Right forelimb (tissue), 1 donor: ENCODE results near the gene ASAP2.
A peak's percentile ranks its signal among the peaks of the same experiment; 100 is the strongest.

Source experiments
- DNase-seq: peaks from one replicate; pipeline ENCODE4 v3.0.0-alpha.2; 2018

The ASAP2 gene

DNA sequence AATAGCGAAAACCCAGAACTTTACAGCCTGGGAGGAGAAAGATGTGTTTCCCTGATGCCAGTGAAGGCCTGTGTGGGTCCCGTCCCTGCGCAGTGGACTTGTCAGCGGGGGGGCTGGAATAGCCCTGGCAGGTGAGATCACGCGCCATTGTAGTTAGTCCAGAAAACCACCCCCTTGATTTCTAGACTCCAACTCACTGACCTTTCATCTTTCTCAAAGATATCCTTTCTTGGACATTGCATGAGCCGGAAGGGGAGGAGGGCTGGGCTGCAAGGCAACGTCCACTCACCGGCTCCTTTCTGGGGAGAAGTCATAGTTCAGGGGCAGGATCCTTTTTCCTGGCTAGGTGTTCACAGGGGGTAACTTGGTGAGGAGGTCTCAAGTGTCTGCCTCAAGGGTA lies 22.3 kb upstream of the ASAP2 start:
- DNase-seq, result no peak

DNA sequence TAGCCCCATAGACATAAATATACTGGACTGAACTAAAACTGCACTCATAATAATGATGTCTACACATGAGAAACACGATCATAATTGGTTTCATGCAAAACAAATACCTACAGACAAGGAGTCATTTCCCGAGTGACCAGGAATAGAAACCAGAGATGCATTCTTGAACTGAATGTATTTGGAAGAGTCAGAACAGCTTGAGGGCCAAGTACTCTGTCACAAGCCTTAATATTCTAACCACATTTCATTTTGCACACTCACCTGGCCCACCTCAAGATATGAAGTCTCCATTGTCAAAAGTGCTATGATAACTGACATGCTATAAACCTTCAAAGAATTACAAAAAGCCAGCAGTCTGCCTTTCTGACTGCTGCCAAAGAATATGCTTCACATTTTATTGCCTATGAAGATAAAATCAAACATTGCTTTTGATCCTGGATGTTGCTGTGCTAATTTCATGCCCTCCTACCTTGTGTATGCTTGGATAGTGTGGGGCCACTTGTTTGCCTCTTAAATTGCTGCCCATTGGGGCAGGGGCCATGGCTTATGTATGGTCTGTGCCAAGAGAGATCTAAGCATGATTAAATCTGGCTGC lies 18.9 kb upstream of the ASAP2 start:
- DNase-seq, result no peak

DNA sequence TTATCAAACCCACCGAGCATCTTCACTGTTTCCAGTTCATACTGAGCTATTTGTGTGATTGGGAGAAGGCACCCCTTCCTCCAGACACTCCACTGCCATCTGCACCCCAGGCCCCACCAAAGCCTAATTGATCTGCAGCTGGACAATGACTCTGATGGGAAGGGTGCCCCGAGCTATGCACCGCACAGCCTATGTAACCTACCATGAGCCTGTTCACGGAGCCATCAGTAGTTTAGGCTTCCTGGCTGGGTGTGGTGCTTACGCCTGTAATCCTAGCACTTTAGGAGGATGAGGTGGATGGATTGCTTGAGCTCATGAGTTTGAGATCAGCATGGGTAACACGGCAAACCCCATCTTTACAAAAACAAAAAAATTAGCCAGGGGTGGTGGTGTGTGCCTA lies 17.8 kb upstream of the ASAP2 start:
- DNase-seq, result no peak

DNA sequence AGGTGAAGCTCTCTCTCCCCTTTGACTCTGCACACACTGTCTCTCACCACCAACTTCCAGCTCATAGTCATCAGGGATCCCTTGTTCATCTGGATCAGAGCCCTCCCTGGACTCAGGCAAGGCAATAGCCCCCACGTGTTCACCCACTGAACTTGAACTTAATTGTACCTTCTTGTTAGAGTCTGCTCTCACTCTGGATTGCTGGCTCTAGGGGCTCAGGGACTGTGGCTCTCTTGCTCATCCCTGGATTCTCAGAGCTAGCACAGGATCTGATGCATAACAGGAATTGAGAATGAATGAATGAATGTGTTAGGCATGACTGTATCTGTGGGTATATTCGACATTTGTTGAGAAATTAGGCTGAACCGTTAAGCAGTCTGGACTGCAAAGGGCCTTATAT lies 16.7 kb upstream of the ASAP2 start:
- no peak for DNase-seq

DNA sequence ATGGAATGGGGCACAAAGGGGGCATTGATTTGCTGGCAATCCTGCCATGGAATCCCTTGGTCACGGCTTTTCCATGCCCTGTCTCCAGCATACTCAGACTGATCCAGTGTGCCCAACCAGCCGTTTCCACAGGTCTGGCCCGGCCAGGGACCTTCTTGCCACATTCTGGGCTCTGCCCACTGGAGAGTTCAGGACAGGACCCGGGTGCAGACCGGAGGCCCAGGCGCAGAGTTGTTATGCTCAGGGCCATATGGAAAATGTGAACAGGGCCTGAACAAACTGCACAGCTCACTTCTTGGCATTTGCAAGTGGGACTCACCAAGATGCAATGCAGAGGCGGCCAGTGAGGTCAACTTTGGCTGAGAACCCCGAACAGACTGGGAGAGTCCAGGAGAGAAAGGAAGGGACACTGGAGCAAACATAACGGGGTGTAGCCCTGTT lies 15.6 kb upstream of the ASAP2 start:
- peak; percentile 93 for DNase-seq

DNA sequence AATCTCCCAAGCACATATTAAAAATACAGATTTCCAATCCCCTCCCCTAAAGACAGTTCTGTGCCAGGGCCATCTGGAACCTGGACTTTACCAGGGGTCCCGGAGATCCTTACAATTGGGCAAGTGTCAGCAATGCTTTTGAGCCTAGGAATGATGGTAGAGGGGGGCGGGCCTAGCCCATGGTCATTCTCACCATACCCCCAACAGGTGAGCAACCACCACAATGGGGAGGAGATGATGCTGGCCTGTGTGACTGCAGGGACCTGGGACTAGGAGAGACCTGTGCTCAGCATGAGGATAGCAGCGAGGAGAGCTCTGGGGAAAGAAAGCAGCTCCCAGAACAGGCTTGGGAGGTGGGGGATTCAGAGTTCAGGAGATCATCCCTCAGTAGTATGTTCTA lies 13.9 kb upstream of the ASAP2 start:
- no peak for DNase-seq

DNA sequence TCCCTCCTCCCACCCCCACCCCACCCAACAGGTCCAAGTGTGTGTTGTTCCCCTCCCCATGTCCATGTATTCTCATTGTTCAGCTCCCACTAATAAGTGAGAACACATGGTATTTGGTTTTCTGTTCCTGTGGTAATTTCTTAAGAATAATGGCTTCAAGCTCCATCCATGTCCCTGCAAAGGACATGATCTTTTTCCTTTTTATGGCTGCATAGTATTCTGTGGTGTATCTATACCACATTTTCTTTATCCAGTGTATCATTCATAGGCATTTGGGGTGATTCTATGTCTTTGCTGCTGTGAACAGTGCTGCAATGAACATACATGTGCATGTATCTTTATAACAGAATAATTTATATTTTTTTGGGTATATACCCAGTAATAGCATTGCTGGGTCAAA lies 12.3 kb upstream of the ASAP2 start:
- no peak for DNase-seq

DNA sequence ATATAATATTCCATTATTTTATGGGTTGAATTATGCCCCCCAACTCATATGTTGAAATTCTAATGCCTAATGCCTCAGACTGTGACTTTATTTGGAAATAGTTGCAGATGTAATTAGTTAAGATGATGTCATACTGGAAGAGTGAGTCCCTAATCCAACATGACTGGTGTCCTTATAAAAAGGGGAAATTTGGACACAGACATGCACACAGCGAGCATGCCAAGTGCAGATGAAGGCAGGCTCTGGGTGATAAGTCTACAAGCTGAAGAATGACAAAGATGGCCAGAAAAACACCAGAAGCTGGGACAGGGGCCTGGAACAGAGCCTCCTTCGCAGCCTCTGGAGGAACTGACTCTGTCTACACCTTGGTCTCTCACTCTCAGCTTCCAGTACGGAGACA lies 10.0 kb upstream of the ASAP2 start:
- no peak for DNase-seq

DNA sequence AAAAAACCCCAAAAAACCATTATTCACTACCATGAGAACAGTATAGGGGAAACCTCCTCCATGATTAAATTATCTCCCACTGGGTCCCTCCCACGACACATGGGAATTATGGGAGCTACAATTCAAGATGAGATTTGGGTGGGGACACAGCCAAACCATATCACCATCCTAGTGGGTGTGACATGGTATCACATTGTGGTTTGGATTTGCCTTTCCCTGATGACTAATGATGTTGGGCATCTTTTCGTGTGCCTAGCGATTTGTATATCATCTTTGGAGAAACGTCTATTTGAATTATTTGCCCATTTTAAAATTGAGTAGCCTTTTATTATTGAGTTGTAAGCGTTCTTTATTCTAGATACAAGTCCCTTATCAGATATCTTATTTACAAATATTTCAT lies 8.7 kb upstream of the ASAP2 start:
- no peak for DNase-seq

DNA sequence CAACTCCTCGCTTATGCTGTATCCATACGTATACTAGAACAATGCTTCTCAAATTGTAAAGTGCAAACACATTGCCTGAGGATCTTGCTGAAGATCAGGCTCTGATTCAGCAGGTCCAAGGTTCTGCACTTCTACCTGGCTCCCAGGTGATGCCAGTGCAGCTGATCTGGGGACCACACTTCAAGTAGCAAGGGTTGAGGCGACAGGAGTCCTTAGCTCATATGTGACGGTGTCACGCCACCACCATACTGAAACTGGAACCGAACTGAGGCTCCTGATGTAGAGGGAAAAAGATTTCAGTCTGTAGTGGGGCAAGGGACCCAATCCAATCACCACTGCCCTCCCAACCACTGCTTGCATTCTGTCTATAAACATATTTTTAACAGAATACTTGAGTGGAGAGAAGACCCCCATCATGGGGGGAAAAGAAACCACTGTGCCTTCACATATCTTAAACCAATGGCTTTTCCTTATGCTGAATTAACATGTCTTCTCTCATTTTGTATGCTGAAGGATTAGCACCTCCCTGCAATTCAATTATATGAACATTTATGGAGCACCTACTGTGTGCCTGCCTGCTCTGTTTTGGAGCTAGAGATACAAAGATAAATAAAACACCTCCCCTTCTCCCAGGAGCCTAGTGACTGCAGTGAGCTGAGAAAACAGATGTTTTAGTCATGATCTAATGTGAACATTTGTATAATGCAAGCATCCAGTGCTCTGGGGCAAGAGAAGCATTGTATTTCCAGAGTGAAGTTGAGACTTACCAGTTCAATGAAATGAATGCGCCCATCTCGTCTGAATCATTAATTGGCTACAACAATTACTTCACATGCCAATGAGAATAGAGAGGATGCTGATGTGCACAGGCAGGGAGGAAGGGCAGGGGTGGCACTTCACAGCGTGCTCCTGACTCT lies 6.6 kb upstream of the ASAP2 start:
- DNase-seq, result no peak

DNA sequence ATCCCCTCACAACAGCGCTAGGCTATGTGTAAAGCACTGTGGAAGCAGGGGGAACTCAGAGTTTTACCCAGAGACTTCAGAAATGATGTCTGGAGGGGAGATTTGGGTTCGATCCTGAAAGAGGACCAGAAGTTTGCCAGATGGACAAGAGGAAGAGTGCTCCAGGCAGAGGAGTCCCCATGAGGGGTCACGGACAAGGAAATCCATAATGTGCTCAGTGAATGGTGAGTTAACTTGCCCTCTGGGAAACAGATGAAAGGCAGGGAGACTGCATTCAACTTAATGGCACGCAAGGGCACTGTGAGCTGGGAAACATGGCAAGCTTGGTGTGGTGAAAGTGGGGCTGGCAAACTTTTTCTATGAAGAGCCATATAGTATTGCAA lies 6.0 kb upstream of the ASAP2 start:
- DNase-seq, result no peak

DNA sequence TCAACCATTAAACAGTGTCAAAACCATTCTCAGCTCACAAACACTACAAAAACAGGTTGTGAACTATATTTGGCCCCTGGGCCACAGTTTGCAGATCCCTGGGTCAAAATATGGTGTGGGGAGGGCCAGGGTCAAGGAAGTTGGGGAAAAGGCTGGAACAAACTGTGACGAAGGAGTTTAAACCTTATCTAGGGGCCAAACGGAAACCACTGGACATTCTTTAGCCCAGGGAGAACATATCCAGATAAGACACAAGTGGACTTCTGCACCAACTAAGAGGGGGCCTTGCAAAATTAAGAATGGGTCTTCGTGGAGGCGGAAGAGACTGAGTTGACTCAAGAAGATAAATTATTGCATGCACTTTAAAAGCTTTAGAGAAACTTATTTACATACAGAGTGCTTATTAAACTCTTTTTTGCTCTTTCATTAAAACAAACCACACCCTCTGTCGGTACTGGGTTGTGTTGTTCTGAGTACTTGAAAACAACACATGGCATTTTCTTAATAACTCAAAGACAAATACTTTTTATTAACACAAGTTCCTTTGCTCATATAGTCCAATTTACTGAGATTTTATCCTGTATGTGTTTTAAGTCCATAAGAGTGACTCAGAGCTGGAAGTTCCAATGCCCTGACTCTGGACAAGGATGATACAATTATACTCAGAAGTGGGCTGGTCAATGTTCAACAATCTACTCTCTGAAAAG lies 5.3 kb upstream of the ASAP2 start:
- DNase-seq, result no peak

DNA sequence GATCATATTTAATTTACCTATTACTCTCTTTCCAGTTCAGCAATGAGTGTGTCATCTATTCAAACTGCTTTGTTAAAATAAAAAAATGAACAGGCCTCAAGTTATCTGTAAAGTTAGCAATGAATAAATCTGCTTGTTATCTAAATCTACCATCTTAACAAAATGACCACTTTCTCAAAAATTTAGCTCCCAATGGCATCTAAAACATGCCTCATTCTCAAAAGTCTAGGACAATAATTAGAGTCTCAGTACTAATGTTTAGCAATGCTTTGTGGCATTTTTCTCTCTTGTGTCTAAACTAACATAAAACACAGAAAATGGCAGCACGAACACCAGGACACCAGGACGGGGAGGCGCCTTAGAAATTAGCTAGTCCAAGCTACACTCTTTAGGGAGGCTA lies 3.6 kb upstream of the ASAP2 start:
- DNase-seq, result no peak

DNA sequence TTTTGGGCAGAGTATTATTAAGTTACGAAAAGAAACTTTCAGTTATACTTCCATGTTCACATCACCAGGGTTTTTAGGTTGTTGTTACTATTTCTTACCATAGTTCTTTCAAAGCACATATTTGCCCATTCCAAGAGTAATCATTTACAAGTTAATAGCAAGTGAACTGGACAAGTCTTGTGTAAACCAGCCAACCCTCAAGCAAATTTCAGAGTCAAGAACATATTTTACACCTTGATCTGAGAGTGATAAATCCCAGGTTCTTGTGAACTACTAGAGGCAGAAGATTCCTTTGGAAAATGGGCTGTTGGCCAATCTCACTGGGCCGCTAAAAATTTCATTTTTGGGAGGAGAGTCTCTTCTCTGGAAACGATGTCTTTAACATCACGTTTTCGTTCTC lies 2.7 kb upstream of the ASAP2 start:
- DNase-seq, result no peak

DNA sequence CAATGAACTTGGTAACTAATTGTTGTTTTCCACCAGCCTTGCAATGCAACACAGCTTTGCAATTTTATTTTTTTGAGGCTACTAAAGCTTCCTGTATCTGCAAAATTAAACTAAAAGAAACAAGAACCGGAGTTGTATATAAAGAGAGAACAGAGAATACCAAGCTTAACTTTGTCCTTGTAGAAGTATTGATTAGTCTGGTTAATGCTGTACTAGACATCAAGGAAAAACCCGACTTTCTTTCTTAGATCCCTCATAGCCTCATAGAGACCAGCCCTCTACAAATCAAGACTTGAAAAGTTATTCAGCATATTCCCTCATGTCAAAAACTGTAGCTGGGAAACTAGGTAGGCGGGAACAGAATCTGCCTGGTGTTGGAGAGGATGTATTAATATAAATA lies 1.7 kb upstream of the ASAP2 start:
- no peak for DNase-seq

DNA sequence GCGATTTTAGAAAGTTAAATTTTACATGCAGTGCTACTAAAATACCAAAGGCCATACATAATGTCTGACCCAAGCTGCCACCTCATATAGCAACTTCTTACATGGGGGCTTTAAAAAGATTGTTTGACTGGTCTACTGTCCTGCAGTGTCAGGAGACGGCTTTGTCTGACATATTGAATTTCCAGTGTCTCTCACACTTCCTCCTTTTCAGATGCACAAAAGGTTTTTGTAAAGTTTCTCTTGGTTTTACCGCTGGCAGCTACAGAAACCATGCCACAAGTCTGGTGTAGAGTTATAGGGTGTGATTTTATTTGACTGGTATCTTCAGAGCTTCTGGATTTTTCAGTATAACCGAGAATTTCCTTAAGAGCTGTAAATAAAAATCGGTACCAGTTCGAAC lies 1.1 kb upstream of the ASAP2 start:
- no peak for DNase-seq

DNA sequence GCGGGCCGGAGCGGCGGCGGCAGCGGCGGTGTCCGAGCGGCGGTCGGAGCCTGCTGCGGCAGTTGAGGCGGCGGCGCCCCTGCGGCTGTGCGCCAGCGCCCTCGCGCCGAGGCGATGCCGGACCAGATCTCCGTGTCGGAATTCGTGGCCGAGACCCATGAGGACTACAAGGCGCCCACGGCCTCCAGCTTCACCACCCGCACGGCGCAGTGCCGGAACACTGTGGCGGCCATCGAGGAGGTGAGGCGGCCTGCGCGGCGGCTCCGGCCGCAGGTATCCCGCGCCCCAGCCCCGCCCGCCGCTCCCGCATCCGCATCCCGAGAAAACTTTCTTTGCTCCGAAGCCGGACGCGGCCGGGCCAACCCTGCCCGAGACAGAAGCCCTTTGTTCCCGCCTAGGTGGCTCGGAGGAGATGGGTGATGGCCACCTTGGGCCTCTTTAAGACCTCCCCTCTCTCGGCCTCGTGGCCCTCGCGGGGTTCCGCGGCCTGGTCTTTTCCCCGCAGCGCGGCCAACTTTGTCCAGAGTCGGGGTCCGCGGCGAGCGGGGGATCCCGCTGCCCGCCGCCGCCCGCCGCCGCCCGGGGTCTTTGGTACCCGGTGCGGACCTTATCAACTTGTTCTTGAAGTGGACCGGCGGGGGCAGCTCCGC lies 504 bp downstream of the ASAP2 start:
- peak; percentile 65 for DNase-seq

DNA sequence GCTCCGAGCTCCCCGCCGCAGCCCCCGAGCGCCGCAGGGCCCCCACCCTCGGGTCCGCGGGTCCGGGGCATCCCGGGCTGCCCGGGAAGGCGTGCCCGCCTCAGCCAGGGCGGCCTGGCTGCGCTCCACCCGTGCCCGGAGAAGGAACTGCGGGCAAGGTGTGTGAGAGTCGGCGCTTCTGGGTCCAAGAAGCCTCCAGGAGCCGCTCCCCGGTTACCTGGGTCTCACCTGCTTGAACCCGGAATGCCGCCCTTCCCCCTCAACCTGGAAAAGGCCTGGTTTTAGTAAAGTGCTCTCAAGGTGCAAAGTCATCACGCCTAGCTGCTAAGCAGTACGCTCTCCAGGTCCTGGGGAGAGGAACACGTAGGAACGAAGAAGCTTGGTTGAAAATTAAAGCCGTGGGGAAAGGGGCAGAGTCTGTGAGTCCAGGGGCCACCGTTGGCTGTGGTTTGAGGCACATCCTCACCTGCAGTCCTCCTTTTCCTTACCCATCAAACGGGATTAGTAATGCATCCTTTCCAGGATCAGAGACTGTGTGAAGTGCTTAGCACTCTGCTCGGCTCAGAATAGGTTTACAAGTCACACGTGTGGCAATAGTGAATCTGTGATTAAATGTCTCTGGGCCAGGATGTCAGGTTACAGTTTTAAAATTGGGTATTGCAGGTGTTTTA lies 1.2 kb downstream of the ASAP2 start:
- no peak for DNase-seq

DNA sequence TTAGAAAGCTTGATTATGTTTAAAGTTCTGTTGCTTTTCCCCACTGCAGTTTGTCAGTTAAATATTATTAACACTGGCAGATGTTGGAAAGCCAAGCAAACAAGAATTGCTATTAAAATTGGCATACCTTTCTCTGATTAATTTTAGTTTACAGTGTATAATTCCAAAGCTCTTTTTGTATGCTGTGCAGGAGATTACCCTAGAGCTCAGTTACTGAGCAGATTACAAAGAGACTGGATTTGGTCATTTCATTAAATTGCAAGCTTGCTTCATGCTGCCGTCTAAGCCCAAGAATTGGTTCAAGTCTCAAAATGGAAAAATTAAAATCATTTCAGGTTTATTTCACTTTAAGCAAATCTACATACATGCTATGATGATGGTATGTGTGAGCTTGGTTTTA lies 2.3 kb downstream of the ASAP2 start:
- DNase-seq, result no peak

DNA sequence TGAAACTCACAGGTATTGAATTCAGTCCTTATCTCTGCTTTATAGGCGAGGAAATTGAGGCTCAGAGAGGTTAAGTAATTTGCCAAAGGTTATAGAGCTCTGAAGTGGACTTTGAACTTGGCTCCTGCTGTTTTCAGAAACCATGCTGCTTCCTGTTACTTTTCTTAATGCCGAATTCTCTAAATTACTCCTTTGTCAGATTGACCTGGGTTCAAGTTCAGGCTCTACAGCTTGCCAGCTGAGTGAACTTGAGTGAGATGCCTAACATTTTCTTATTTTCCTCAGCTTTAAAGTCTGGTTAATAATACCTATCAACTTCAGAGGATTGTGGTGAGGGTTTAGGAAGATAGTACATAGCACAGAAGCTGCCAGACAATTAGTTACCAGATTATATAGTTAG lies 3.4 kb downstream of the ASAP2 start:
- DNase-seq, result no peak

DNA sequence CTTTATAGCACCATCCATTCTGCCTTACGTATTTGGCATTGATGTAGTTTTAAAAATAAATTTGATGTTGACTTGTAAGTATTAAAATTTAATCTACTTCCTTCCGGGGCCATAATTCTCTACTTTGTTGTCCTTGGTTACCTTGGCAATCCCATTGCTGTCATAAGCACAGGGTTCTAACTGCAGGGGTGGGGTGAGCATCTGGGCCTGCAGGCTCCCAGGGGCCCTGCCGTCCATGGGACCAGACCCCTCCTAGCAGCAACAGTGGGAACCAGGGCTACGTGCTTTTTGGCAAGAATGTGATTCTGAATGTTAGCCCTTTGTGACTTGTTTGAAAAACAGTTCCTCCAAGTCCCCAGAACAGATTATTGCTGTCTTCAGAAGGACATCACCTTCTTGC lies 4.9 kb downstream of the ASAP2 start:
- DNase-seq, result no peak

DNA sequence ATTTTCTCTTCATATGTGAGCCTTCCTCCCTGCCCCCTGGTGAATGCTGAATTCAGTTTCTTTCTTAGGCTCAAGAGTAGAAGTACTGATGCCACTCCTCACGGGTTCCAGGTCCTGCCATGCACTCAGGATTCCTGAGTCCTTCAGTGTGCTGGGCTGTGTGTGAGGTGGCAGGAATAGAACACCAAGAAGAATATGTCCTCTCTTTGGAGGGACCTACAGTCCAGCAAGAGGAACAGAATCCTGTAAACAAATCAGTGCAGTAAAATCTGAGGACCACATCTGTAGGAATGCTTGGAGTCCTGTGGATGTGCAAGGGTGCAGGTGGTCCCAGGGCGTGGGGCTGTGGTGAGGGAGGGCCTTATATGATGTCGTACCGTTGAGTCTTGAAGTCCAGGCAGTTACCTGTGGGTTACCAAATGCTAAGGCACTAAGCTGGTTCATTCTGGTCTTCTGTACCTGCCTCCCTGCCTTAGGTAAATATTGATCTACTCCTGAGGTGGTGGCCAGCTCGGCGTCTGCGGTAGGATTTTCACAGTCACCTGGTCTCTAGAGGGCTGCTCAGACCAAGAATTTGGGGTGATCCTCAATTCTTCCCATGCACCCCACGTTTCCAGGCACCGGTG lies 5.5 kb downstream of the ASAP2 start:
- no peak for DNase-seq
